Measurements from ENCODE around the gene PLSCR2. TPM values are rescaled to one million over a fixed set of nuclear protein-coding genes. Genes with fewer than 3 reads are reported as not detected.
"Not testable (repeated sequence)": the region's sequence is repeated elsewhere in the genome, so short reads cannot be mapped to it uniquely, and the experiment has no call there.

PLSCR2 gene
- total and polyA plus RNA-seq, 4 donors = 1.0 to 1.4 TPM; not detected in 2

GRCh38 chr3:146493761-146494160 lies 24.4 kb upstream of the PLSCR2 start:
- WGBS, 2 donors = 79 to 82% methylated on average over 2 of the region's 2 CpGs
- Histone ChIP-seq H3K4me1 (ENCODE audit: control insufficient read depth in 1 of 2, insufficient read depth in 2 of 2, low read length in 2 of 2) (no peaks in the 10 kb centered on the region), H3K36me3 (ENCODE audit: control insufficient read depth in 1 of 2, insufficient read depth in 2 of 2, low read length in 1 of 2) (no peaks in the 10 kb centered on the region), H3K27me3 (ENCODE audit: control insufficient read depth in 1 of 2, insufficient read depth in 2 of 2, low read length in 1 of 2) (no peaks in the 10 kb centered on the region), H3K9me3 (ENCODE audit: control insufficient read depth, low read length) (peaks cover 3% of the 10 kb centered on the region), H3K27ac (ENCODE audit: low read depth in 1 of 2, low read length in 2 of 2) (no peak overlapping the region), H3K4me3 (ENCODE audit: low read length in 2 of 2) (no peak overlapping the region)
- intact Hi-C loops (cut with DNase I) = no loop called here
- DNase-seq = no peak
- no peak for ATAC-seq (ENCODE audit: low FRiP score)

- 85 to 89% methylated on average over 2 of the region's 2 CpGs for WGBS, 2 donors
These were observed 23.9 kb upstream of the PLSCR2 start for GRCh38 chr3:146493221-146493620.

GRCh38 chr3:146491303-146491702 lies 21.9 kb upstream of the PLSCR2 start:
- Histone ChIP-seq H3K36me3 (ENCODE audit: control insufficient read depth in 1 of 2, insufficient read depth in 2 of 2, low read length in 1 of 2) (no peaks in the 10 kb centered on the region), H3K4me3 (ENCODE audit: low read length in 2 of 2) (no peak overlapping the region), H3K9me3 (ENCODE audit: control insufficient read depth, low read length) (peaks cover 3% of the 10 kb centered on the region), H3K4me1 (ENCODE audit: control insufficient read depth in 1 of 2, insufficient read depth in 2 of 2, low read length in 2 of 2) (no peaks in the 10 kb centered on the region), H3K27me3 (ENCODE audit: control insufficient read depth in 1 of 2, insufficient read depth in 2 of 2, low read length in 1 of 2) (no peaks in the 10 kb centered on the region), H3K27ac (ENCODE audit: low read depth in 1 of 2, low read length in 2 of 2) (no peak overlapping the region)
- 62 to 83% methylated on average over 2 of the region's 2 CpGs for WGBS, 2 donors
- no peak for ATAC-seq (ENCODE audit: low FRiP score)
- intact Hi-C loops (cut with DNase I) = no loop called here
- DNase-seq = no peak

More at GRCh38 chr3:146493221-146493620, 23.9 kb upstream of the PLSCR2 start:
- H3K4me3 ChIP-seq (ENCODE audit: low read length in 2 of 2) = no peak overlapping the region
- H3K27me3 ChIP-seq (ENCODE audit: control insufficient read depth in 1 of 2, insufficient read depth in 2 of 2, low read length in 1 of 2) = no peaks in the 10 kb centered on the region
- intact Hi-C loops (cut with DNase I) = no loop called here
- DNase-seq (no peak), ATAC-seq (ENCODE audit: low FRiP score) (no peak)
- no peaks in the 10 kb centered on the region for H3K36me3 ChIP-seq (ENCODE audit: control insufficient read depth in 1 of 2, insufficient read depth in 2 of 2, low read length in 1 of 2)
- H3K27ac ChIP-seq (ENCODE audit: low read depth in 1 of 2, low read length in 2 of 2) = no peak overlapping the region
- no peaks in the 10 kb centered on the region for H3K4me1 ChIP-seq (ENCODE audit: control insufficient read depth in 1 of 2, insufficient read depth in 2 of 2, low read length in 2 of 2)
- H3K9me3 ChIP-seq (ENCODE audit: control insufficient read depth, low read length) = peaks cover 3% of the 10 kb centered on the region

GRCh38 chr3:146485297-146485696 lies 15.9 kb upstream of the PLSCR2 start:
- Histone ChIP-seq H3K4me3 (ENCODE audit: low read length in 2 of 2) (no peak overlapping the region), H3K4me1 (ENCODE audit: control insufficient read depth in 1 of 2, insufficient read depth in 2 of 2, low read length in 2 of 2) (no peaks in the 10 kb centered on the region), H3K36me3 (ENCODE audit: control insufficient read depth in 1 of 2, insufficient read depth in 2 of 2, low read length in 1 of 2) (no peaks in the 10 kb centered on the region), H3K27ac (ENCODE audit: low read depth in 1 of 2, low read length in 2 of 2) (no peak overlapping the region), H3K9me3 (ENCODE audit: control insufficient read depth, low read length) (peaks cover 2% of the 10 kb centered on the region), H3K27me3 (ENCODE audit: control insufficient read depth in 1 of 2, insufficient read depth in 2 of 2, low read length in 1 of 2) (no peaks in the 10 kb centered on the region)
- intact Hi-C loops (cut with DNase I) = no loop called here
- ATAC-seq (ENCODE audit: low FRiP score) (no peak), DNase-seq (no peak)

- H3K9me3 ChIP-seq (ENCODE audit: control insufficient read depth, low read length) = no peaks in the 10 kb centered on the region
- WGBS, 2 donors = 94 to 95% methylated on average over 6 of the region's 6 CpGs
- H3K4me1 ChIP-seq (ENCODE audit: control insufficient read depth in 1 of 2, insufficient read depth in 2 of 2, low read length in 2 of 2) = no peaks in the 10 kb centered on the region
- DNase-seq (no peak), ATAC-seq (ENCODE audit: low FRiP score) (peak; percentile 29)
- no peaks in the 10 kb centered on the region for H3K36me3 ChIP-seq (ENCODE audit: control insufficient read depth in 1 of 2, insufficient read depth in 2 of 2, low read length in 1 of 2)
- H3K27me3 ChIP-seq (ENCODE audit: control insufficient read depth in 1 of 2, insufficient read depth in 2 of 2, low read length in 1 of 2) = no peaks in the 10 kb centered on the region
- no peak overlapping the region for H3K4me3 ChIP-seq (ENCODE audit: low read length in 2 of 2)
- intact Hi-C loops (cut with DNase I) = no loop called here
- H3K27ac ChIP-seq (ENCODE audit: low read depth in 1 of 2, low read length in 2 of 2) = no peak overlapping the region
These were observed 6.9 kb upstream of the PLSCR2 start for GRCh38 chr3:146476094-146476740.

GRCh38 chr3:146474976-146475375 lies 5.6 kb upstream of the PLSCR2 start:
- H3K4me3 ChIP-seq (ENCODE audit: low read length in 2 of 2); ATAC-seq (ENCODE audit: low FRiP score); H3K27me3 ChIP-seq (ENCODE audit: control insufficient read depth in 1 of 2, insufficient read depth in 2 of 2, low read length in 1 of 2); intact Hi-C loops (cut with DNase I); DNase-seq; H3K9me3 ChIP-seq (ENCODE audit: control insufficient read depth, low read length); H3K27ac ChIP-seq (ENCODE audit: low read depth in 1 of 2, low read length in 2 of 2); H3K36me3 ChIP-seq (ENCODE audit: control insufficient read depth in 1 of 2, insufficient read depth in 2 of 2, low read length in 1 of 2); H3K4me1 ChIP-seq (ENCODE audit: control insufficient read depth in 1 of 2, insufficient read depth in 2 of 2, low read length in 2 of 2): not testable (repeated sequence)
- WGBS, 2 donors = 97 to 98% methylated on average over 2 of the region's 2 CpGs

GRCh38 chr3:146473726-146474125 lies 4.4 kb upstream of the PLSCR2 start:
- no peak for ATAC-seq (ENCODE audit: low FRiP score)
- Histone ChIP-seq H3K9me3 (ENCODE audit: control insufficient read depth, low read length) (no peaks in the 10 kb centered on the region), H3K27ac (ENCODE audit: low read depth in 1 of 2, low read length in 2 of 2) (no peak overlapping the region), H3K36me3 (ENCODE audit: control insufficient read depth in 1 of 2, insufficient read depth in 2 of 2, low read length in 1 of 2) (no peaks in the 10 kb centered on the region), H3K4me1 (ENCODE audit: control insufficient read depth in 1 of 2, insufficient read depth in 2 of 2, low read length in 2 of 2) (no peaks in the 10 kb centered on the region), H3K4me3 (ENCODE audit: low read length in 2 of 2) (no peak overlapping the region), H3K27me3 (ENCODE audit: control insufficient read depth in 1 of 2, insufficient read depth in 2 of 2, low read length in 1 of 2) (no peaks in the 10 kb centered on the region)
- intact Hi-C loops (cut with DNase I) = no loop called here
- WGBS, 2 donors = 72 to 89% methylated on average over 2 of the region's 2 CpGs
- DNase-seq = no peak

GRCh38 chr3:146472611-146473010 lies 3.2 kb upstream of the PLSCR2 start:
- no peaks in the 10 kb centered on the region for H3K27me3 ChIP-seq (ENCODE audit: control insufficient read depth in 1 of 2, insufficient read depth in 2 of 2, low read length in 1 of 2)
- no peak overlapping the region for H3K27ac ChIP-seq (ENCODE audit: low read depth in 1 of 2, low read length in 2 of 2)
- intact Hi-C loops (cut with DNase I) = no loop called here
- WGBS, 2 donors = 91 to 94% methylated on average over 1 of the region's 1 CpG
- no peak for ATAC-seq (ENCODE audit: low FRiP score)
- no peaks in the 10 kb centered on the region for H3K36me3 ChIP-seq (ENCODE audit: control insufficient read depth in 1 of 2, insufficient read depth in 2 of 2, low read length in 1 of 2)
- no peak overlapping the region for H3K4me3 ChIP-seq (ENCODE audit: low read length in 2 of 2)
- no peaks in the 10 kb centered on the region for H3K9me3 ChIP-seq (ENCODE audit: control insufficient read depth, low read length)
- peaks cover 0 to 3% of the 10 kb centered on the region in 2 donors for H3K4me1 ChIP-seq (ENCODE audit: control insufficient read depth in 1 of 2, insufficient read depth in 2 of 2, low read length in 2 of 2)
- DNase-seq = no peak

GRCh38 chr3:146471012-146471411 lies 1.7 kb upstream of the PLSCR2 start:
- intact Hi-C loops (cut with DNase I) = no loop called here

More at GRCh38 chr3:146471012-146471411, 1.7 kb upstream of the PLSCR2 start:
- no peak overlapping the region for H3K4me3 ChIP-seq (ENCODE audit: low read length in 2 of 2)
- no peaks in the 10 kb centered on the region for H3K9me3 ChIP-seq (ENCODE audit: control insufficient read depth, low read length)
- peaks cover 0 to 3% of the 10 kb centered on the region in 2 donors for H3K4me1 ChIP-seq (ENCODE audit: control insufficient read depth in 1 of 2, insufficient read depth in 2 of 2, low read length in 2 of 2)
- no peak for DNase-seq
- H3K36me3 ChIP-seq (ENCODE audit: control insufficient read depth in 1 of 2, insufficient read depth in 2 of 2, low read length in 1 of 2) = no peaks in the 10 kb centered on the region
- no peak for ATAC-seq (ENCODE audit: low FRiP score)
- no peak overlapping the region for H3K27ac ChIP-seq (ENCODE audit: low read depth in 1 of 2, low read length in 2 of 2)
- 97 to 98% methylated on average over 1 of the region's 1 CpG for WGBS, 2 donors
- no peaks in the 10 kb centered on the region for H3K27me3 ChIP-seq (ENCODE audit: control insufficient read depth in 1 of 2, insufficient read depth in 2 of 2, low read length in 1 of 2)
